NCI-H146 treated with DMSO at 0.1 percent for 48 hours (cell line): Measurements from ENCODE around the gene TM7SF2.
A peak's percentile ranks its signal among the peaks of the same experiment; 100 is the strongest.
"Not testable (repeated sequence)": the region's sequence is repeated elsewhere in the genome, so short reads cannot be mapped to it uniquely, and the experiment has no call there.

ENCODE experiments used
- DNase-seq: peaks from one replicate; lab custom pipeline; 2025; ENCODE audit not compliant: unreplicated experiment; lab: John Stamatoyannopoulos, UW

The TM7SF2 gene

GRCh38 chr11:65114538-65115171 is 3.0 kb downstream of the TM7SF2 start:
- no peak for DNase-seq

GRCh38 chr11:65115361-65116082 is 3.9 kb downstream of the TM7SF2 start:
- DNase-seq: no peak

GRCh38 chr11:65116370-65117205 is 4.9 kb downstream of the TM7SF2 start:
- DNase-seq: peak; percentile 27

- peak; percentile 97 for DNase-seq
These were observed 5.8 kb downstream of the TM7SF2 start, which contains the start of gene ZNHIT2 for GRCh38 chr11:65117206-65118096. TSS of gene ZNHIT2 (minus strand) at chr11:65117701. CDS start at chr11:65117653, 48 bp downstream.

GRCh38 chr11:65118097-65118837 is 6.6 kb downstream of the TM7SF2 start:
- DNase-seq: no peak

- DNase-seq: not testable (repeated sequence)
These were observed 7.4 kb downstream of the TM7SF2 start for GRCh38 chr11:65118891-65119669.

- DNase-seq: no peak
These were observed 8.0 kb downstream of the TM7SF2 start for GRCh38 chr11:65119670-65119995.

GRCh38 chr11:65120831-65121230 is 9.2 kb downstream of the TM7SF2 start:
- DNase-seq: no peak

- no peak for DNase-seq
These were observed 9.8 kb downstream of the TM7SF2 start for GRCh38 chr11:65121447-65121864.

- peak; percentile 96 for DNase-seq
These were observed 10.4 kb downstream of the TM7SF2 start, which contains the start of the genes FAU and MRPL49 for GRCh38 chr11:65121865-65122696. TSS of gene FAU (minus strand) at chr11:65122134. CDS start at chr11:65121813, 321 bp downstream. TSS of gene MRPL49 (plus strand) at chr11:65122321. CDS start at chr11:65122347, 26 bp downstream.

GRCh38 chr11:65124480-65125196 is 13.0 kb downstream of the TM7SF2 start:
- no peak for DNase-seq

- no peak for DNase-seq
These were observed 13.8 kb downstream of the TM7SF2 start for GRCh38 chr11:65125197-65126056.

- no peak for DNase-seq
These were observed 15.1 kb downstream of the TM7SF2 start for GRCh38 chr11:65126624-65127274.

- DNase-seq: no peak
These were observed 16.0 kb downstream of the TM7SF2 start for GRCh38 chr11:65127473-65128181.
